ENCODE data around the gene DNLZ.

Gene DNLZ

GRCh38 chr9:136339958-136340310, 23.6 kb downstream of the DNLZ start:
- TF ChIP-seq CTCF (IDR thresholded peaks at IDR 0.05; ENCODE audit: borderline replicate concordance, control extremely low read depth, extremely low read depth, insufficient read depth, missing control alignments): no peak
- DNase-seq (ENCODE audit: low spot score): no peak
- in situ Hi-C loops (cut with MboI; ENCODE audit: low sequenced_read_pairs, unreplicated experiment): no loop called here

GRCh38 chr9:136339173-136339957, 24.2 kb downstream of the DNLZ start:
- DNase-seq (ENCODE audit: low spot score): peak; percentile 89
- in situ Hi-C loops (cut with MboI; ENCODE audit: low sequenced_read_pairs, unreplicated experiment): no loop called here
- peak; percentile 86 for TF ChIP-seq CTCF (IDR thresholded peaks at IDR 0.05; ENCODE audit: borderline replicate concordance, control extremely low read depth, extremely low read depth, insufficient read depth, missing control alignments)

- no peak for TF ChIP-seq CTCF (IDR thresholded peaks at IDR 0.05; ENCODE audit: borderline replicate concordance, control extremely low read depth, extremely low read depth, insufficient read depth, missing control alignments)
- in situ Hi-C loops (cut with MboI; ENCODE audit: low sequenced_read_pairs, unreplicated experiment): no loop called here
Observed at GRCh38 chr9:136338511-136338910, 25.0 kb downstream of the DNLZ start.

GRCh38 chr9:136337416-136338395, 25.8 kb downstream of the DNLZ start:
- no peak for DNase-seq (ENCODE audit: low spot score)
- no peak for TF ChIP-seq CTCF (IDR thresholded peaks at IDR 0.05; ENCODE audit: borderline replicate concordance, control extremely low read depth, extremely low read depth, insufficient read depth, missing control alignments)
- in situ Hi-C loops (cut with MboI; ENCODE audit: low sequenced_read_pairs, unreplicated experiment): no loop called here

More at GRCh38 chr9:136338511-136338910, 25.0 kb downstream of the DNLZ start:
- DNase-seq (ENCODE audit: low spot score): no peak

- TF ChIP-seq CTCF (IDR thresholded peaks at IDR 0.05; ENCODE audit: borderline replicate concordance, control extremely low read depth, extremely low read depth, insufficient read depth, missing control alignments): no peak
- DNase-seq (ENCODE audit: low spot score): no peak
- in situ Hi-C loops (cut with MboI; ENCODE audit: low sequenced_read_pairs, unreplicated experiment): no loop called here
Observed at GRCh38 chr9:136336881-136337280, 26.7 kb downstream of the DNLZ start.

- TF ChIP-seq CTCF (IDR thresholded peaks at IDR 0.05; ENCODE audit: borderline replicate concordance, control extremely low read depth, extremely low read depth, insufficient read depth, missing control alignments): no peak
- DNase-seq (ENCODE audit: low spot score): no peak
- in situ Hi-C loops (cut with MboI; ENCODE audit: low sequenced_read_pairs, unreplicated experiment): no loop called here
Observed at GRCh38 chr9:136336156-136336870, 27.2 kb downstream of the DNLZ start.
